Tibial artery (tissue), 4 donors: ENCODE measurements around the gene APOB.

Source experiments
- DNase-seq, 2 donors: peaks; one replicate each; pipeline ENCODE4 v3.0.0-alpha.2; 2019
- H3K27ac ChIP-seq, 2 donors: fragments of 200-600 bp; sonication (generic) in 1 of 2; 1 replicate in 1 of 2; 2 replicates in 1 of 2; pipeline ENCODE4 v1.5.1; 2018 to 2019; ENCODE audit warnings: mild to moderate bottlenecking in 1 of 2
- H3K27me3 ChIP-seq, 2 donors: fragments of 200-600 bp; sonication (generic) in 1 of 2; one replicate each; pipeline versions ENCODE4 v1.5.1 to v1.6.0; 2016 to 2019
- H3K36me3 ChIP-seq, 3 donors: fragments of 200-600 bp; sonication (generic) in 2 of 3; one replicate each; pipeline ENCODE4 v1.5.1; 2016 to 2019; ENCODE audit warnings: mild to moderate bottlenecking in 2 of 3
- H3K4me1 ChIP-seq, 4 donors: fragments of 200-600 bp; sonication (generic) in 2 of 4; 1 replicate in 3 of 4; 2 replicates in 1 of 4; pipeline ENCODE4 v1.5.1; 2016 to 2019
- H3K4me3 ChIP-seq, 2 donors: fragments of 200-600 bp; sonication (generic) in 1 of 2; 1 replicate in 1 of 2; 2 replicates in 1 of 2; pipeline ENCODE4 v1.5.1; 2018 to 2019; ENCODE audit warnings: mild to moderate bottlenecking in 2 of 2
- H3K9me3 ChIP-seq, 3 donors: fragments of 200-600 bp; sonication (generic) in 1 of 3; one replicate each; pipeline ENCODE4 v1.5.1; 2016 to 2019
- intact Hi-C: fragments of 100-400 bp; cut with DNase I; formaldehyde crosslinking; loops from one replicate; pipeline ENCODE4 v1.15.0; 2023; ENCODE audit warnings: low total_unique reads
- TF ChIP-seq, protein P1 (sequence below), 2 experiments: fragments of 200-600 bp in 1 of 2; fragments of 450-650 bp in 1 of 2; IDR thresholded peaks; one replicate each; pipeline ENCODE4 v1.5.1; 2017 to 2019; ENCODE audit warnings: antibody characterized with exemption in 2 of 2, mild to moderate bottlenecking in 1 of 2, moderate library complexity in 1 of 2

Gene APOB

DNA sequence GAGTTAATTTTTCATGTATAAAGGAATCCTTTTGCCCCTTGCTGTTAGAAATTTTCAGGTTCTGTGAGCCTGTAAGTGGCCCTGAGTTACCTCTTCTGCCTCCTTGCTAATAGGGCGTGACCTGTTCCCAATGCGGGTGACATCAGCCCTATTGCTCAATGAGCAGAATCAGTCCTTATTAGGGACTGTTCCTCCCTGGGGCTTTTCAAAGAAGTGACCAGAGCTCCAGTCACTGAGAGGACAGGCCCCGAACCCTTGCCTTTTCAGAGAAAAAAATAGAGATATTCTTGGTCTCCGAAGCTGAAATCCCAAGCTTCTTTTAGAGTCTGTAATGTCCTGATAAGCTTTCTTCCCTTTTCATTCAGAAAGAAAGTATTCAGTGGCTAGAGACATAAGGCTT, 8.2 kb upstream of the APOB start:
- H3K36me3 ChIP-seq = no peaks in the 10 kb centered on the region
- DNase-seq = peak; percentile 41 to 88
- H3K4me3 ChIP-seq = no peak overlapping the region
- peaks cover 0 to 15% (median 5%) of the 10 kb centered on the region in 4 donors for H3K4me1 ChIP-seq
- no peaks in the 10 kb centered on the region for H3K27me3 ChIP-seq
- intact Hi-C loops = no loop called here
- no peaks in the 10 kb centered on the region for H3K9me3 ChIP-seq
- H3K27ac ChIP-seq = peak overlapping the region; percentile 61 to 66
- TF ChIP-seq, protein P1, sequence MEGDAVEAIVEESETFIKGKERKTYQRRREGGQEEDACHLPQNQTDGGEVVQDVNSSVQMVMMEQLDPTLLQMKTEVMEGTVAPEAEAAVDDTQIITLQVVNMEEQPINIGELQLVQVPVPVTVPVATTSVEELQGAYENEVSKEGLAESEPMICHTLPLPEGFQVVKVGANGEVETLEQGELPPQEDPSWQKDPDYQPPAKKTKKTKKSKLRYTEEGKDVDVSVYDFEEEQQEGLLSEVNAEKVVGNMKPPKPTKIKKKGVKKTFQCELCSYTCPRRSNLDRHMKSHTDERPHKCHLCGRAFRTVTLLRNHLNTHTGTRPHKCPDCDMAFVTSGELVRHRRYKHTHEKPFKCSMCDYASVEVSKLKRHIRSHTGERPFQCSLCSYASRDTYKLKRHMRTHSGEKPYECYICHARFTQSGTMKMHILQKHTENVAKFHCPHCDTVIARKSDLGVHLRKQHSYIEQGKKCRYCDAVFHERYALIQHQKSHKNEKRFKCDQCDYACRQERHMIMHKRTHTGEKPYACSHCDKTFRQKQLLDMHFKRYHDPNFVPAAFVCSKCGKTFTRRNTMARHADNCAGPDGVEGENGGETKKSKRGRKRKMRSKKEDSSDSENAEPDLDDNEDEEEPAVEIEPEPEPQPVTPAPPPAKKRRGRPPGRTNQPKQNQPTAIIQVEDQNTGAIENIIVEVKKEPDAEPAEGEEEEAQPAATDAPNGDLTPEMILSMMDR (IDR thresholded peaks at IDR 0.05) = no peak

DNA sequence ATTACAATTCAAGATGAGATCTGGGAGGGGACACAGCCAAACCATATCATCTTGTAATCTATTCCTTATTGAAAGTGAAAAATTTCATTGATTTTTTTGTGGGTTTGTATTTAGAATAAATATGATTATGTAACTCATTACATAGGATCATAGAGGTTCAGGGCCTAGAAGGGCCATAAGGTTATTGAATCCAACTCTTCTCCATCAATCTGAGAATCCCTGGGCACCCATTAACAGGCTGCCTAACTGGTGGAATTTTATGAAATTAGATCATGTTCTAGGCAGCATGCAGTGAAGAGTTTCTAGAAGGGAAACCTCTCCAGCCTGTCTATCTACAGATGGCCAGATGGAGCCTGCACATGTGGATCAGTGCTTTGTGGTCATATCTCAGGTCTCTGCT, 6.3 kb upstream of the APOB start:
- Histone ChIP-seq H3K9me3 (no peaks in the 10 kb centered on the region), H3K36me3 (no peaks in the 10 kb centered on the region), H3K4me1 (peaks cover 0 to 15% (median 5%) of the 10 kb centered on the region in 4 donors), H3K27ac (no peak overlapping the region), H3K27me3 (no peaks in the 10 kb centered on the region), H3K4me3 (no peak overlapping the region)
- TF ChIP-seq, protein P1 (IDR thresholded peaks at IDR 0.05) = no peak
- intact Hi-C loops = no loop called here
- DNase-seq = no peak

DNA sequence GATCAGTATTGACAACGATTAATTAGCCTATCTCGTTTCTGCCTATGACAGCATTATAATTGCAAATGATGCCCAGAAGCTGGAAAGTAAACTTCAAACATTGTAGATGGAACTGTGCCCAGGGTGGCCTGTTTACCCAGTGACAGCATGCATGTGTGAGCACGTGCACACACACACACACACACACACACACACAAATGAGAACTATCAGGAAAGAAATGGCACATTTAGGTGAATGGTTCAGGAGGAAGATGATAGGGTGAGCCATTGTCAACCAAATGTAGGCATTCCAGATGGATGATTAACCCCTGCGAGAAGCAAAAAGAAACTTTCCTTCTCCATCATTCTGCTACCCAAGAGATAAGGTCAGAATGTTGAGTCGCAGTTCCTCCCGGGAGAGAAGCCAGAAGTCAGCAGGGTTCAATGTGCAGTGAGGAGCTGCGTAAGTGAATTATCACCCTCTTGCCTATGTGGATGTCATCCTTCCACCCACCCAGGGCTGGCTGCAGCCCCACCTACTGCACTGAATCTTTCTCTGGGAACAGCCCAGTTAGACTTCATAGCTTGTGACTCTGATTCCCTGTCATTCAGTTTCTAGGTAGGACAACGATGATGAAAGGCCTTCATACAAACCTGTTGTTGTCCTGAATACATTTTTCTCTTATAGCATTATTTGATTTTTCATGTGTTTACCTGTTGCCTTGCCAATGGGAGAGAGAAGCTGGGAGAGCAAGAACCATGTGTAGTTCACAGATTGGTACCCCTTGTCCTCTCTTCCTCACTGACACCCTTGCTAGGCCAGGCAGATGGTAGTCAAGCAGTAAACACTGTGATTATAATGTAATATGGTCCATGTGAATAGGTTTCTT, 3.5 kb upstream of the APOB start:
- Histone ChIP-seq H3K36me3 (no peaks in the 10 kb centered on the region), H3K9me3 (no peaks in the 10 kb centered on the region), H3K4me3 (no peak overlapping the region), H3K4me1 (peaks cover 0 to 26% (median 13%) of the 10 kb centered on the region in 4 donors), H3K27me3 (no peaks in the 10 kb centered on the region), H3K27ac (no peak overlapping the region)
- TF ChIP-seq, protein P1 (IDR thresholded peaks at IDR 0.05) = no peak
- DNase-seq = no peak
- intact Hi-C loops = loop anchor here (10.0 kb wide), 2 partner anchors 267 to 383 kb away; partner anchors contain the start of gene GDF7

DNA sequence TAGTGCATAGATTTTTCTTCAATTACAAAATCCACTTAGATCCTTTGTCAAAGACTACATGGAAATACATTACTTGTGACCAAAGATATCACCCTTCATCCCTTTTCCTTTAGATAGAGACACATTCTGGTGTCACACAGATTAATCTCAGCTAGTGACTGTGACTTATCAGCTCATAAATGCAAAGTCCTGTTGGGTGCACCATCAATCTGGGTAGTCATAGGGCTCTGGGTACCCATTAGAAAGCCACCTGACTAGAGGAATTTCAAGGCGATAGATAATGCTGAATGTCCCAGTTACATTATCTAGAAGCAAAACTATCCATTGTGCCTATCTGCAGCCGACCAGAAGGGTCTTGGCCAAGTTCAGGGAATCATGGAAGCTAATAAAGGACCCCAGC, 2.6 kb upstream of the APOB start:
- DNase-seq = no peak
- intact Hi-C loops = loop anchor here (10.0 kb wide), 2 partner anchors 268 to 382 kb away; partner anchors contain the start of gene GDF7
- H3K27ac ChIP-seq = no peak overlapping the region
- H3K9me3 ChIP-seq = no peaks in the 10 kb centered on the region
- TF ChIP-seq, protein P1 (IDR thresholded peaks at IDR 0.05) = no peak
- peaks cover 0 to 22% (median 11%) of the 10 kb centered on the region in 4 donors for H3K4me1 ChIP-seq
- H3K4me3 ChIP-seq = no peak overlapping the region
- H3K27me3 ChIP-seq = no peaks in the 10 kb centered on the region
- H3K36me3 ChIP-seq = no peaks in the 10 kb centered on the region

DNA sequence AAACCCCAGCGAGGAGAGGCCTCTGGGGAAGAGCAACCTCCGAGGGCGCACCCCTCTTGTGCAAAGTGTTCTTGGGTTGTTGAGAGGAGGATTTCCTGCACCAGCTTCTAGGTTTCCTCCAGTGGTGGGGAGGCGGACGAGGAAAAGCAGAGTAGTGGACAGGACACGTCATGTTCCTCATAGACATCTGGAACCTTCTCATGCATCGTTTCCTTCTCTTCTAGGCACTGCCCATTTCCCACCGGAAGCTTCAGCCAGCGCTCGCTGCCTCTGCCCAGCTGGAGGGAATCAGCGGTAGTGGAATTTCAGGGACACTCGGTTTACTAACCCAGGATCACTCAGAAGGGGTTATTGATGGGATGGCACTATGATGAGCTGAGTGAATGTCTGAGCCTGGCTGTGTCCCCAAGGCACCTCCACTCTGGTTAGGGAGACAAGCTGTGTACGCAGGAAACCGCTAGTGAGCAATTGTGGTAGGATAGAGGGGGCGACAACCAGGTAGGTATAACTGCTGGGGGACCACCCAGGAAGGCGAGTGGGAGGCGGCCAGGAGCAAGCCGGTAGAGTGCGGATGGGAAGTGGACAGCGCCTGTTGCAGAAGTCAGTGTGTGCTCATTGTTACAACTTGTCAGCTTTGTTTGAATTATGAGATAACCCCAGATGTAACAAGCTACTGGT, 960 bp upstream of the APOB start:
- Histone ChIP-seq H3K9me3 (no peaks in the 10 kb centered on the region), H3K36me3 (no peaks in the 10 kb centered on the region), H3K4me3 (no peak overlapping the region), H3K4me1 (peaks cover 0 to 28% (median 15%) of the 10 kb centered on the region in 4 donors), H3K27ac (peak overlapping the region; percentile 74 to 89), H3K27me3 (no peaks in the 10 kb centered on the region)
- TF ChIP-seq, protein P1 (IDR thresholded peaks at IDR 0.05) = no peak
- no peak for DNase-seq
- intact Hi-C loops = loop anchor here (10.0 kb wide), 2 partner anchors 270 to 380 kb away; partner anchors contain the start of gene GDF7
